A549 treated with CORT108297 at 1 μM for 4 hours (cell line): ENCODE results near the gene CHML. TPM values are rescaled to one million over a fixed set of nuclear protein-coding genes. Genes with fewer than 3 reads are reported as not detected.

Source experiments
- total RNA-seq: library from RNA; stranded (reverse); fragments of 200-300 nt; extraction: Qiagen RNA extraction; gene quantifications from 5 replicates; pipeline ENCODE4 v1.2.3, GENCODE V29; 2022

CHML gene
- total RNA-seq = 8.2 to 9.2 TPM (median 8.6 TPM) in 5 replicates

GRCh38 chr1:241640149-241640866 is at the start of gene CHML, which contains the start of gene OPN3:
Gene CHML, minus strand, starts transcription at chr1:241640369. Its CDS starts 4,603 bp downstream, at chr1:241635766.
Gene OPN3, minus strand, starts transcription at chr1:241640369. Its CDS starts 115 bp downstream, at chr1:241640254.

GRCh38 chr1:241652012-241652411 is 11.8 kb upstream of the CHML start, which contains the start of gene WDR64:
Gene WDR64, plus strand, starts transcription at chr1:241652281. Its CDS starts 204 bp downstream, at chr1:241652485.

Other genes starting within 250 kb of the CHML start
- gene FH, start 120.6 kb downstream of the CHML start, total RNA-seq = 85.7 to 89.6 TPM (median 88.4 TPM) in 5 replicates
- 0.74 to 1.6 TPM (median 1.4 TPM) in 5 replicates for gene KMO, start 108.0 kb downstream of the CHML start, total RNA-seq
- 50.4 to 64.8 TPM (median 57.4 TPM) in 5 replicates for gene OPN3, start within 50 bp of the CHML start, total RNA-seq
- gene WDR64, start 11.9 kb upstream of the CHML start, total RNA-seq = not detected in 5 replicates
- 21.6 to 32.1 TPM (median 24.9 TPM) in 5 replicates for gene EXO1, start 207.8 kb upstream of the CHML start, total RNA-seq